B cell (primary cell): ENCODE results near the gene USP22.

ENCODE experiments used
- CTCF ChIP-seq: fragments of 200-600 bp; IDR thresholded peaks from one replicate; pipeline ENCODE4 v1.8.0; 2022; ENCODE audit warnings: antibody characterized with exemption, mild to moderate bottlenecking
- EZH2 ChIP-seq: IDR thresholded peaks from 2 replicates; pipeline ENCODE4 v1.6.1; 2012; ENCODE audit warnings: borderline replicate concordance, low read depth, mild to moderate bottlenecking, moderate library complexity, low read length; ENCODE audit not compliant: insufficient read depth, poor library complexity, severe bottlenecking

- no peak for TF ChIP-seq CTCF
- TF ChIP-seq EZH2: no peak
Measured at GRCh38 chr17:21044971-21045370, 2.2 kb upstream of the USP22 start.
